H1 (cell line): ENCODE measurements around the gene OAT. TPM values are rescaled to one million over a fixed set of nuclear protein-coding genes. Genes with fewer than 3 reads are reported as not detected.

ENCODE experiments used
- BCL11A ChIP-seq, 2 experiments: IDR thresholded peaks; one replicate each; pipeline ENCODE4 v1.6.1; 2011; ENCODE audit warnings: low read depth in 2 of 2, low read length in 2 of 2, mild to moderate bottlenecking in 2 of 2
- JUN ChIP-seq: IDR thresholded peaks from 2 replicates; pipeline ENCODE4 v1.6.1; 2011; ENCODE audit warnings: low read depth, mild to moderate bottlenecking, improper control_type of control experiment, low read length
- RFX5 ChIP-seq: IDR thresholded peaks from 2 replicates; pipeline ENCODE4 v1.6.1; 2011; ENCODE audit warnings: low read depth, low read length, improper control_type of control experiment, borderline replicate concordance
- SIN3A ChIP-seq, 2 experiments: IDR thresholded peaks in 1 of 2; conservative IDR thresholded peaks in 1 of 2; 2 replicates each; pipeline ENCODE4 v1.6.1; 2011 to 2012; ENCODE audit warnings: low read length in 2 of 2, improper control_type of control experiment in 1 of 2, low read depth in 1 of 2, mild to moderate bottlenecking in 1 of 2
- SP1 ChIP-seq: IDR thresholded peaks from 2 replicates; pipeline ENCODE4 v1.6.1; 2011; ENCODE audit warnings: low read depth, low read length
- polyA plus RNA-seq, 7 experiments: library from polyadenylated mRNA; depleted of rRNA in 3 of 7; stranded (reverse) in 5 of 7; unstranded in 2 of 7; fragments of >200 nt in 5 of 7; fragments of 200-250 nt in 2 of 7; gene quantifications; 1 replicate in 5 of 7; 2 replicates in 1 of 7; 4 replicates in 1 of 7; pipeline versions ENCODE4 v1.2.1 to v1.2.3, GENCODE V29; 2011 to 2013; ENCODE audit warnings: missing spikeins in 2 of 7, mixed read lengths in 2 of 7
- total RNA-seq: library from RNA; stranded (reverse); fragmentation: NEBNext Ultra II Directional; extraction: Animal tissue kit (Norgen Biotek cat#: 25700); gene quantifications from 2 replicates; pipeline ENCODE4 v1.2.1, GENCODE V29; 2021

The OAT gene
- total and polyA plus RNA-seq, 2 of the 8 experiments (the other 6 are each of a cell fraction or from before 2014, with no cell fraction given), result 67.8 to 121 TPM

- TF ChIP-seq JUN, result no peak
- TF ChIP-seq BCL11A (IDR thresholded peaks at IDR 0.05; ENCODE audit: low read depth in 2 of 2, low read length in 2 of 2), result no peak
- TF ChIP-seq SP1, result no peak
- no peak for TF ChIP-seq RFX5
- no peak for TF ChIP-seq SIN3A (conservative IDR thresholded peaks at IDR 0.05 in 1 of 2, IDR thresholded peaks at IDR 0.05 in 1 of 2; ENCODE audit: low read depth in 1 of 2, low read length in 2 of 2)
- TF ChIP-seq, all 59 proteins: peak for 0
Measured at GRCh38 chr10:124375691-124376090, 43.0 kb downstream of the OAT start (continued).
